Neuronal stem cell (in vitro differentiated cells): ENCODE measurements around the gene CINP.

Experiments
- DNase-seq: peaks from one replicate; pipeline ENCODE4 v3.0.0-alpha.2; 2013; ENCODE audit warnings: low spot score
- H2AFZ ChIP-seq: one replicate; pipeline ENCODE4 v1.6.1; 2013; ENCODE audit warnings: mild to moderate bottlenecking, low read length, inconsistent platforms
- H2AK5ac ChIP-seq: 2 replicates; pipeline ENCODE4 v1.6.1; 2013; ENCODE audit warnings: low read depth, mild to moderate bottlenecking, inconsistent platforms, low read length, moderate library complexity, mixed read lengths
- H2BK120ac ChIP-seq: 2 replicates; pipeline ENCODE4 v1.6.1; 2013; ENCODE audit warnings: low read depth, mild to moderate bottlenecking, inconsistent platforms, low read length, moderate library complexity, mixed read lengths
- H2BK12ac ChIP-seq: one replicate; pipeline ENCODE4 v1.6.1; 2013; ENCODE audit warnings: low read length, inconsistent platforms
- H2BK15ac ChIP-seq: 2 replicates; pipeline ENCODE4 v1.6.1; 2013; ENCODE audit warnings: mild to moderate bottlenecking, low read length, inconsistent platforms, mixed read lengths
- H2BK5ac ChIP-seq: one replicate; pipeline ENCODE4 v1.6.1; 2013; ENCODE audit warnings: inconsistent platforms, mild to moderate bottlenecking, low read length, moderate library complexity
- H3K14ac ChIP-seq: one replicate; pipeline ENCODE4 v1.6.1; 2013; ENCODE audit warnings: low read length, inconsistent platforms
- H3K18ac ChIP-seq: 2 replicates; pipeline ENCODE4 v1.6.1; 2013; ENCODE audit warnings: low read length, inconsistent platforms
- H3K23ac ChIP-seq: 2 replicates; pipeline ENCODE4 v1.6.1; 2013; ENCODE audit warnings: low read depth, mild to moderate bottlenecking, mixed read lengths, low read length, inconsistent platforms; ENCODE audit not compliant: poor library complexity
- H3K27ac ChIP-seq: replicated peaks from 3 replicates; pipeline ENCODE4 v1.5.1; 2013; ENCODE audit warnings: low read length, inconsistent platforms
- H3K27me3 ChIP-seq, 3 experiments: 2 replicates each; pipeline ENCODE4 v1.6.1; 2013; ENCODE audit warnings: low read length in 3 of 3, mild to moderate bottlenecking in 2 of 3, inconsistent platforms in 1 of 3, low read depth in 1 of 3, mixed read lengths in 1 of 3, moderate library complexity in 1 of 3; ENCODE audit not compliant: control insufficient read depth in 3 of 3, insufficient read depth in 3 of 3
- H3K36me3 ChIP-seq, 2 donors: replicated peaks in 1 of 2; 2 replicates each; pipeline ENCODE4 v1.6.1; 2013; ENCODE audit warnings: low read length in 2 of 2; ENCODE audit not compliant: control insufficient read depth in 2 of 2, insufficient read depth in 2 of 2
- H3K4ac ChIP-seq: 2 replicates; pipeline ENCODE4 v1.6.1; 2013; ENCODE audit warnings: inconsistent platforms, mild to moderate bottlenecking, low read length, moderate library complexity
- H3K4me1 ChIP-seq, 2 donors: 1 replicate in 1 of 2; 2 replicates in 1 of 2; pipeline ENCODE4 v1.6.1; 2013; ENCODE audit warnings: low read length in 2 of 2, low read depth in 1 of 2; ENCODE audit not compliant: control insufficient read depth in 2 of 2, insufficient read depth in 1 of 2
- H3K4me2 ChIP-seq: one replicate; pipeline ENCODE4 v1.6.1; 2013; ENCODE audit warnings: mild to moderate bottlenecking, low read length, inconsistent platforms; ENCODE audit not compliant: insufficient read depth, poor library complexity, severe bottlenecking
- H3K4me3 ChIP-seq, 2 donors: 2 replicates each; pipeline ENCODE4 v1.5.1; 2013; ENCODE audit warnings: low read length in 2 of 2, mild to moderate bottlenecking in 2 of 2, inconsistent platforms in 1 of 2, moderate library complexity in 1 of 2
- H3K79me1 ChIP-seq: one replicate; pipeline ENCODE4 v1.6.1; 2013; ENCODE audit warnings: low read depth, mild to moderate bottlenecking, inconsistent platforms, low read length, moderate library complexity
- H3K9ac ChIP-seq: one replicate; pipeline ENCODE4 v1.6.1; 2013; ENCODE audit warnings: mild to moderate bottlenecking, low read depth, low read length, inconsistent platforms; ENCODE audit not compliant: poor library complexity
- H3K9me3 ChIP-seq, 2 donors: replicated peaks in 1 of 2; 2 replicates each; pipeline versions ENCODE3 to v1.6.1; 2013; ENCODE audit warnings: low read length in 2 of 2, mild to moderate bottlenecking in 2 of 2, inconsistent platforms in 1 of 2, low read depth in 1 of 2, mixed read lengths in 1 of 2, moderate library complexity in 1 of 2; ENCODE audit not compliant: control insufficient read depth in 2 of 2, insufficient read depth in 1 of 2
- H4K8ac ChIP-seq: one replicate; pipeline ENCODE4 v1.6.1; 2013; ENCODE audit warnings: low read depth, mild to moderate bottlenecking, inconsistent platforms, low read length, moderate library complexity
- H4K91ac ChIP-seq: one replicate; pipeline ENCODE4 v1.6.1; 2013; ENCODE audit warnings: low read length, low read depth, mild to moderate bottlenecking, inconsistent platforms; ENCODE audit not compliant: poor library complexity
- WGBS, 2 donors: extraction: QIAGEN DNeasy Blood & Tissue Kit; methylation state at CpG; one replicate each; pipeline ENCODE4 v1.1.7; 2013; ENCODE audit warnings: missing lambda C conversion rate in 2 of 2, mixed read lengths in 1 of 2; ENCODE audit not compliant: insufficient read length in 2 of 2, insufficient replicate concordance in 1 of 2; ENCODE audit errors: extremely low coverage in 2 of 2; 5-methylcytosine and 5-hydroxymethylcytosine counted together

The CINP gene

DNA sequence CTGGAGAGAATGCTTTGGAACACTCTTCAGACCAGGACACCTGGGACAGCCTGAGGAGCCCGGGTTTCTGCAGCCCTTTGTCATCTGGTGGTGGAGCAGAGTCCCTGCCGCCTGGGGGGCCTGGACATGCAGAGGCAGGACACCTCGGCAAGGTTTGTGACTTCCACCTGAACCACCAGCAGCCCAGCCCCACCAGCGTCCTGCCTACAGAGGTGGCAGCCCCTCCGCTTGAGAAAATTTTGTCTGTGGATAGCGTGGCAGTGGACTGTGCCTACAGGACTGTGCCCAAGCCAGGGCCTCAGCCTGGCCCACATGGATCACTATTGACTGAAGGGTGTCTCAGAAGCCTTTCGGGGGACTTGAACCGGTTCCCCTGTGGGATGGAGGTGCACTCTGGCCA is 21.1 kb downstream of the CINP start:
- H3K4me2 ChIP-seq = no peak overlapping the region
- no peak for DNase-seq
- H2BK15ac ChIP-seq = no peak overlapping the region
- peaks cover 35 to 82% of the 10 kb centered on the region in 2 donors for H3K36me3 ChIP-seq
- H2BK12ac ChIP-seq = no peak overlapping the region
- H4K8ac ChIP-seq = no peak overlapping the region
- H3K27ac ChIP-seq = no peak overlapping the region
- H3K14ac ChIP-seq = no peak overlapping the region
- H3K27me3 ChIP-seq = no peaks in the 10 kb centered on the region
- H3K4ac ChIP-seq = no peak overlapping the region
- no peak overlapping the region for H3K18ac ChIP-seq
- no peak overlapping the region for H4K91ac ChIP-seq
- H3K79me1 ChIP-seq = no peaks in the 10 kb centered on the region
- no peak overlapping the region for H2AFZ ChIP-seq
- peak overlapping the region; percentile 53 for H2BK5ac ChIP-seq
- WGBS, 2 donors = no CpG with 5 or more reads among the region's 8 CpGs
- no peak overlapping the region for H2AK5ac ChIP-seq
- no peaks in the 10 kb centered on the region for H3K4me1 ChIP-seq
- H3K4me3 ChIP-seq = no peak overlapping the region
- H3K9me3 ChIP-seq = no peaks in the 10 kb centered on the region
- H3K23ac ChIP-seq = no peak overlapping the region
- H2BK120ac ChIP-seq = no peak overlapping the region
- no peak overlapping the region for H3K9ac ChIP-seq

DNA sequence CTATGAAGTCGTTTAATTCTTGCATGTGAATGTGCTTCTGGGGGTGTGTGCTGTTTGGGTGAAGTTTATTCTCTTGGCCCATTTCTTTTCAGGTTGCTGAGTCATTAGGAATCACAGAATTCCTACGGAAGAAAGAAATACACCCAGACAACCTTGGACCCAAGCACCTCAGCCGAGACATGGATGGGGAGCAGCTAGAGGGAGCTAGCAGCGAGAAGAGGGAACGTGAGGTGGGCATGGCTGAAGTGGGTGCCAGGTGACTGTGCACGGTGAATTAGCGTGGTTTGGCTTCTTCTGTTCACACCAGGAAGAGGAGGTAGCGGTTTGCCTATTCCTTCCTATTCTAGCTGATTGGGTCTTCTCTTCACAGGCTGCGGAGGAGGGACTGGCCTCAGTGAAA is 24.0 kb downstream of the CINP start:
- no peaks in the 10 kb centered on the region for H3K4me1 ChIP-seq
- peaks cover 31 to 85% of the 10 kb centered on the region in 2 donors for H3K36me3 ChIP-seq
- H4K91ac ChIP-seq = peak overlapping the region; percentile 53
- H3K79me1 ChIP-seq = no peaks in the 10 kb centered on the region
- no peak overlapping the region for H2AFZ ChIP-seq
- H2BK15ac ChIP-seq = no peak overlapping the region
- no peaks in the 10 kb centered on the region for H3K9me3 ChIP-seq
- H2BK5ac ChIP-seq = no peak overlapping the region
- H3K4ac ChIP-seq = no peak overlapping the region
- H3K23ac ChIP-seq = no peak overlapping the region
- no peak overlapping the region for H2AK5ac ChIP-seq
- H3K18ac ChIP-seq = no peak overlapping the region
- DNase-seq = no peak
- no peak overlapping the region for H4K8ac ChIP-seq
- no peak overlapping the region for H2BK120ac ChIP-seq
- no peak overlapping the region for H3K9ac ChIP-seq
- whole genome bisulfite sequencing, 2 donors = no CpG with 5 or more reads among the region's 9 CpGs
- H3K4me2 ChIP-seq = no peak overlapping the region
- H3K27me3 ChIP-seq = no peaks in the 10 kb centered on the region
- no peak overlapping the region for H3K14ac ChIP-seq
- H3K4me3 ChIP-seq = peak overlapping the region in 1 of 2 donors; percentile 2
- H2BK12ac ChIP-seq = no peak overlapping the region
- no peak overlapping the region for H3K27ac ChIP-seq

DNA sequence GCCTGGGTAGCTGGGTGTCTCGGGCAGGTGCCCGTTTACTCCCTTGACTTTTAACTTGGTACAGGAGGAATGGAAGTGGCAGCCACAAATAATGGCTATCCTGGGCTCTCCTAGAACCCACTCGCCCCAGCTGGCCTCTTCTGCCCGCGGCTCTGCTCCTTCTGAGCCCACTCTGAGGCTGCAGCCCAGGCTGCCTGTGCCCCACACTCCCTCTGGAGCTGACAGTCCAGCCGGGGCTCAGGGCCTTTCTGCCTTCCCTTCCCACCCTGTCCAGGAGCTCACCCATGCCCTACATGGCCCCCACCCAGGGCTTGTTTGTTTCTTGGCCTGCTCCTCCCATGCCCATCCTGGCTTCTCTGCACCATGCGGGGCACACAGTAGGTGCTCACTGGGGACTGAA is 27.5 kb downstream of the CINP start:
- no peak overlapping the region for H3K4ac ChIP-seq
- no peak overlapping the region for H3K9ac ChIP-seq
- no peaks in the 10 kb centered on the region for H3K9me3 ChIP-seq
- peak overlapping the region; percentile 2 for H2AK5ac ChIP-seq
- no CpG with 5 or more reads among the region's 7 CpGs for WGBS, 2 donors
- H3K4me1 ChIP-seq = no peaks in the 10 kb centered on the region
- no peaks in the 10 kb centered on the region for H3K79me1 ChIP-seq
- H2BK12ac ChIP-seq = no peak overlapping the region
- no peak overlapping the region for H2AFZ ChIP-seq
- H2BK120ac ChIP-seq = no peak overlapping the region
- no peak overlapping the region for H3K14ac ChIP-seq
- no peak overlapping the region for H3K18ac ChIP-seq
- DNase-seq = no peak
- H2BK15ac ChIP-seq = no peak overlapping the region
- no peak overlapping the region for H3K4me3 ChIP-seq
- H3K4me2 ChIP-seq = no peak overlapping the region
- peaks cover 20 to 76% of the 10 kb centered on the region in 2 donors for H3K36me3 ChIP-seq
- H3K27ac ChIP-seq = no peak overlapping the region
- H2BK5ac ChIP-seq = peak overlapping the region; percentile 5
- no peak overlapping the region for H4K8ac ChIP-seq
- H3K23ac ChIP-seq = no peak overlapping the region
- H4K91ac ChIP-seq = no peak overlapping the region
- H3K27me3 ChIP-seq = no peaks in the 10 kb centered on the region

DNA sequence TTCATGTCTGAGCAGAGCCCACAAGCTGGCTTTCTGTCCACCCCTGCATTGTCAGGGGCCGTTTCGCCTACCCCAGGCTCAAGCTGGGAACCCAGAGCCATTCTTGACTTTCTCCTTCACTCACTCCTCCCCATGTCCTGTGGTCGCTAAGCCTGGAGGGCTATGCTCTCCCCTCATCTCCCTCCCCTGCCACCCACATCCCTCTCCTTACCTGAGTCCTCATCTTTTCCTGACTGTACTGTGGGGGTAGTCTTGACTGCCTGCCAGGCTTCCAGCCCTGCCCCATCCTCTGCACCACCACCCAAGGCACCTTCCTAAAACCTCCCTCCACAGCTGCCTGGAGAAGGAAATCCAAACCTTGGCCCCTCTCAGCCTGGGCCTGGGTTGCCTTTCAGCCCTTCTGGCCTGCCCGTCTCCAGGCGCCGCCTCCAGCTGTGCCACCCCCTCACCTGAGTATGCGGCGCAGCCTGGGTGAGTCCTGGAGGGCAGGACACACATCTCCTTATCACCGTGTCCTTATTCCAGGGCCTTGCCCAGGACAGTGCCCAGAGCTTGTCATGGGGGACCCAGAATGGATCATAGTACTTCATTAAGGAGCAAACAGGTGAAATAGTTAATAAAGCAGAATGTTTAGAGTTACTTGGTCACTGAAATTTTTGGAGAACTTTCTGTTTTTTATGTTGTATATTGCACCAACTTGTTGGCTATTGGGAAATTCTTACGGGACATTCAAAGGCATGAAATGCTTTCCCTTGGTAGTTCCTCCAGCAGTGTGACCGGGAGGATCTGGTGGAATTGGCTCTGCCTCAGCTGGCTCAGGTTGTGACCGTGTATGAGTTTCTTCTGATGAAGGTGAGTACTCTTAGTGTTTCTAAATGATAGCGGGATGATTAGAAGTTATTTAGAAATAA is 28.6 kb downstream of the CINP start:
- Histone ChIP-seq H3K4me3 (no peak overlapping the region), H3K4me1 (no peaks in the 10 kb centered on the region), H3K4ac (no peak overlapping the region), H3K4me2 (no peak overlapping the region), H3K9me3 (no peaks in the 10 kb centered on the region), H3K27ac (no peak overlapping the region), H3K79me1 (no peaks in the 10 kb centered on the region), H3K14ac (no peak overlapping the region), H4K8ac (no peak overlapping the region), H3K9ac (no peak overlapping the region), H3K27me3 (no peaks in the 10 kb centered on the region), H2BK5ac (no peak overlapping the region), H2BK12ac (no peak overlapping the region), H2BK120ac (no peak overlapping the region), H2AFZ (no peak overlapping the region), H3K36me3 (peaks cover 18 to 72% of the 10 kb centered on the region in 2 donors), H3K23ac (peak overlapping the region; percentile 80), H2BK15ac (no peak overlapping the region), H2AK5ac (no peak overlapping the region), H4K91ac (no peak overlapping the region), H3K18ac (no peak overlapping the region)
- no CpG with 5 or more reads among the region's 13 CpGs for WGBS, 2 donors
- DNase-seq = no peak
